HG03025 (cell line): Measurements from ENCODE around the gene NR4A3.

Experiments
- ATAC-seq: cut with Tn5 transposase; IDR thresholded peaks from one replicate; pipeline ENCODE4 v1.9.1; 2021; ENCODE audit warnings: mild to moderate bottlenecking, moderate library complexity; ENCODE audit not compliant: unreplicated experiment, low FRiP score

Gene NR4A3

DNA sequence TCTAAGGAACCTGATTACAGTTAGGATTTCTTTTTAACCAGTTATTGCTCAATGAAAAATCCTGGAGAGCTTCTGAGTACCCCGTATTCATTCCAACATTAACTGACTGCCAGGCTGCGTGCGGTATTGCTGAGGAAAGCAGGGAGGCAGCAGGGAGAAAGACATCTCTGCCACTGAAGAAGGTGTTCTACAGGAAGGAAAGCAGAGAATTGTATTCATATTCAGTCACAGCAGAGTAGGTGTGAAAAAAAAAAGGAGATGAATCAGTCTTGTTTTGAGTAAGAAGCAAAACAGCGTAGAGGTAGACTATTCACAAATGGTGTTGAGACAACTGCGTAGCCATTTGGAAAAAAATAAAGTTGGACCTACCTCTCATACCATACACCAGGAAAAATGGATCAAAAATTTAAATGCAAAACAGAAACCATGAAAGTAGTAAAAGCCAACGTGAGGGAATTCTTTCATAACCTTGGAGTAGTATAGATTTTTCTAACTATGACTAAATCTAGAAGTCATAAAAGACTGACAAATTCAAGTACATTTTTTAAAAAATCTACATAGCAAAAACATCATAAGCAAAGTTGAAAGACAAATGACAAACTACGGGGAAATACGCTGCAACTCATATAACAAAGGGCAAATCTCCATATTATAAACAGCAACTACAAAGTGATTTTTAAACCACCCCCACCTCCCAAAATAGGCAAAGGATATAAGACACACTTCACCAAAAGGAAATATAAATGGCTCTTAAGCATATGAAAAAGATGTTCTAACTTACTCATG lies 9.9 kb upstream of the NR4A3 start:
- ATAC-seq: no peak

DNA sequence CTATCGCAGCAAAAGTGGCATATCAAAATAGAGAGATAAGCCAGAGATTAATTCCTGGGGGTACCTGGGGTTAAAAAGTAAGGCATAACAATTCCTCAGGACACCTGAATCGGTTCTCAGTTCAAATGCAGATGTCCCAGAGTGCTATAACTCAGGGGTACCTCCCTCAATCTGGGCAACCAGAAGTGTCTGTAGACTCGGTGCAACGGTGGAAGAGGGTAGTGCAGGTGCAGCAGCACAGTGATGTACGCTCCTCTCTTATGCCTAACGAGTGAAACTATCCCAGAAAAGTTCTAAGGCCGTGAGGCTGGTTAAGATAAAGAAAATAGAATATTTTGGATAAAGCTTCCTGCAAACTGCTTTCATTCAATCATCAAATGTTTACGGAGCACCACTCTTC lies 7.9 kb upstream of the NR4A3 start:
- no peak for ATAC-seq

- ATAC-seq: no peak
Measured at GRCh38 chr9:99814359-99814758, 7.3 kb upstream of the NR4A3 start.

GRCh38 chr9:99816392-99816791 lies 5.3 kb upstream of the NR4A3 start:
- ATAC-seq: no peak

GRCh38 chr9:99818500-99818899 lies 3.2 kb upstream of the NR4A3 start:
- ATAC-seq: no peak

DNA sequence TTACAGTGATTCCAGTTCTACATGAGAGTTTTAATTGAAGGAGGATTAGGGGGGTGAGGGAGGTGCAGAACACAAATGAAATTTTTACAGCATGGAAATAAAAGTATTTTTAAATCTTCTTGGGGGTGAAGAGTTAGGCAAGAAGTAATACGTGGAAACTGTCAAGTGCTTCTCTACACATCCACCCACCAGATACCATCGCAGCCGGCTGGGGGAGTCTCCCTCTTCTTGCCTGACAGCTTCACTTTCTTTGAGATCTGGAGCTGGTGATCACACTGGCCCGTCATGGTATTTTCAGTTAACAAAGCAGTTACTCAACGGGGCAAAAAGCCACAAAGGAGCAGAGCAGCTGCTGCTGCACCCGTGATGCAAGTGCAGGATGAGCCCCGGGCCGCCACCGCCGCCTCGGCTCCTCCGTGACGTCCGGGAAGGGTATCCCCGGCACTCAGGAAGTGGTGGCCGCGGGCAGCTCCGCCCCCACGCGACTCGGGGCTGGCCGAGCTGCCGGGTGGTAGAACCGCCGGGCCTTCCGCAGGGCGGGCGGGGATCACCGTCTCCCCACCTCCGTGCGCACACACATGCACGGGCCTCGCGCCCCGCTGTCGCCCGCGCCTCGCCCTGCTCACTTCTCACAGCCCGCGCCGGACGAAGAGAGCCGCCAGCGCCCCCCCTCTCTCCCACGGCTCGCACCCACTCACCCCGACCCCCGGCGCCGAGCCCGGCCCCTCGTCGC lies 2.4 kb upstream of the NR4A3 start:
- peak; percentile 45 for ATAC-seq

GRCh38 chr9:99819856-99820684 lies 1.6 kb upstream of the NR4A3 start:
- peak; percentile 46 for ATAC-seq

- ATAC-seq: no peak
Measured at GRCh38 chr9:99820685-99821395, 845 bp upstream of the NR4A3 start.

DNA sequence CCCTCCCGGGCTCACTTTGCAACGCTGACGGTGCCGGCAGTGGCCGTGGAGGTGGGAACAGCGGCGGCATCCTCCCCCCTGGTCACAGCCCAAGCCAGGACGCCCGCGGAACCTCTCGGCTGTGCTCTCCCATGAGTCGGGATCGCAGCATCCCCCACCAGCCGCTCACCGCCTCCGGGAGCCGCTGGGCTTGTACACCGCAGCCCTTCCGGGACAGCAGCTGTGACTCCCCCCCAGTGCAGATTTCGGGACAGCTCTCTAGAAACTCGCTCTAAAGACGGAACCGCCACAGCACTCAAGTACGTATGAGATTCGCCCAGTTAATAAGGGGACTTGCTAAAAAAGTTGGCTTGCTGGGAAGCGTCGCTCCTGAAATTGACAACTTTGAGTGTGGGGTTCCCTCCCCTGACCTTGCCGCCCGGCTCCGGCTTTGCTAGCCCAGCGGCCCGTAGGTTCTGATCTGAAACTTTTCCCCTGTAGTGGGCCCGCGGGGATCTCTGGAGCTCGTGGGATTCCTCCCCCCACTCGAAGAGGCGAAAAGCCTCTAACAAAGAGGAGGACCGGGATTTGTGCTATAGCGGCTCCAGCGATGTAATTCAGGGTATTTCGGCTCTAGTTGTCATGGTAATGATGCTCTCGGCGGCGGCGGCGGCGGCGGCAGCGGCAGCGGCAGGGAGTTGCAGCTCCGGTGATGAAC lies 572 bp downstream of the NR4A3 start:
- no peak for ATAC-seq

GRCh38 chr9:99822806-99823591 lies 1.3 kb downstream of the NR4A3 start:
- ATAC-seq: no peak

DNA sequence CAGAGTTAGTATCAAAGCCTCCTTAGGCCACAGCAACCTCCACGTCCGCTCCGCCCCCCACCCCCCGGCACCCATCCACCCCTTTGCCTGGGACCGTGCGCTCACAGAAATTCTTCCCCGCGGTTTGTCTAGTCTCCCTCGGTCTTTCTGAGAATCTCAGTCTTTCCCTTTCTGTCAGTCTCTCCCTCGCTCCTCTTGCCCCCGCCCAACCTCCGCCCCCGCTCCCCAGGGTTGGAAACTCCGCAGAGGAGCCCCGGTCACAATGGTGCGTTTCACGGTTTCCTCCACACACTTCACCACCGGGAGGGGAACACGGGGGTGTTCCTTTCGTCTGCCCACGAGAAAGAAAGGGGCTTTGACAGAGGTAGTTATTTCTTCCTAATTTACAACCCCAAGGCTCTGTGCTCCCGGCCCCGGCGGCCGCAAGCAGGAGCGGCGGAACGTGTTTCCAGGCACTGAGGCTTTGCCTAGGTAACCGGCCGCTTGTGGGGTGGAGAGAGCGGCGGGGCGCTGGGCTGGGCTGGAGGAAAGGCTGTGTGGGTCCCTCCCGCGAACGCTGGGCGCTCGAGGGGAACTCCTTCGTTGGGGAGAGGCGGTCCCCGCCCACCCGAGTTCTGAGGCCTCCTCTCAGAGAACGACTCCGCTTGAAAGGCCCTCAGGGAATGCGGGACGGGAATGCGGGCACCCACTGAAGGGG lies 2.1 kb downstream of the NR4A3 start:
- no peak for ATAC-seq

DNA sequence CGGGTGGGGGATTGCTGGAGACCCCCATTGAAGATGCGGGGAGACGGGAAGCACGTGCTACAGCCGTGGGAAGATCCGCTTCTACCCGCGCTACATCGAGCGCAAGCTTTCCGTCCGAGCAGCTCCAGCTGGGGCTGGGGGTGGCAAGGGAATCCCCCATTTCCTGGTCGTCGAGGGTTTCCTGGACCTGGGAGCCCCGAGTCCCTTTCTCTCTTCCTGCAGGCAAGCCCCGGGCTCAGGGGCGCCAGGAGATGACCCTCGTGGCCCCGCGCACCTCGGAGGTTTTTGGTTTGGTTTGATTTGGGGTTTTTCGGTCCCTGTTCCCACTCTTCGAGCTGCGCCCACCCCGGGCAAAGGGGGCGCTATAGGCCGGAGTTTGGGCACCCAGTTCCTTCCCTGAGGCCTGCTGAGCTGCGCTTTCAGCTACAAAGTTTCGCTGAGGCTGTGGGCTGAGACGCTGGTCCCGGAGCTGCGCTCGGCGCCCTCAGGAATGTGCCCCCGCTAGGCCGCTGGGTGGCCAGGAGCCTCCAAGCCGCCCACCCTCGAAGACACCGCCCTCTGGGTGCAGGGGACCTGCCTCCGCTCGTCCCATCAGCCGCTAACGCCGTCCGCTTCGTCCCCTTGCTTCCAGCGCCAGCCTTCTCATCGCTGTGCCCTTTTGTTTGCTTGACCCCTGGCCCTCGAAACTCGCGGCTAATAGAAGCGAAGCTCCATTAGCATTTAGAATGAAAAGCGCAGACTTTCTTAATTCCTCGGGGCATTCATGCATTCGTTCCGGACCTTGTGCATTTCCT lies 2.9 kb downstream of the NR4A3 start:
- ATAC-seq: no peak

GRCh38 chr9:99825172-99826046 lies 3.7 kb downstream of the NR4A3 start:
- no peak for ATAC-seq

DNA sequence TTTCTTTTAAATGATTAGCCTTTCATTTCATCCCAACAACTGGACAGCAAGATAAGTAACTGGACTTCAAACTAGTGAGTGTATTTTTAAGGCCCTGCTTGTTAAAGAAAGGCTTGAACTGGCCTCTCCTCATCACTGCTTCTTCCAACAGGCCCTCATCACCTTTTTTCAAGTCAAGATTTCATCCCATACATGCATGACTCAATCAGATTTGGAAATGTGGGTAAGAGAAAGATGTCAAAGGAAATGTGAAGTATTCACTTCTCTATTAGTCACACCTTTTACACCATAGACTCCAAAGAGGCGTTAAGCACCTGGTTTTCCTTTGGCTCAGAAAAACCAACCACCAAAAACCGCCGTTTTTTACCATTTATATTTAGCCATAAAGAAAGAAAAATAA lies 4.9 kb downstream of the NR4A3 start:
- ATAC-seq: no peak

DNA sequence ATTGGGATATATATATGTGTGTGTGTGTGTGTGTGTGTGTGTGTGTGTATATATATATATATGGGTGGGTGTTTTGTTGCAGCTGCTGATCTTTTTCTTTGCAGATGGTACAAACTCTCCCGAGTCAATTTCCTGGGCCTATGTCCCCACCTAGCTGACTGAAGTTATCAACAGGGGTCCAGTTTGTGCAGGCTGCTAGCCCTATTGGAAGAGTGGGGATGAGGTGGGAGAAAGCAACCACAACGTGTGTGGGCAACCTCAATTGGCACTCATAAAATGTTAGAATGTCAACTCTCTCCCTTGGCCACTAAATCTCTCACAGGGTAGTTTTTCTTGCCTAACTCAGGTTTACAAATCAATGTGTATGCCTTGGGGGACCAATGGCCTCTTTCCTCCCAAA lies 5.6 kb downstream of the NR4A3 start:
- ATAC-seq: no peak

GRCh38 chr9:99828054-99828416 lies 6.3 kb downstream of the NR4A3 start:
- no peak for ATAC-seq
